GM19238 (cell line): ENCODE results near the gene AADACL2.

Experiments
- DNase-seq: peaks from one replicate; pipeline ENCODE4 v3.0.0; 2011; ENCODE audit warnings: low spot score; ENCODE audit not compliant: insufficient read length

The AADACL2 gene, protein sequence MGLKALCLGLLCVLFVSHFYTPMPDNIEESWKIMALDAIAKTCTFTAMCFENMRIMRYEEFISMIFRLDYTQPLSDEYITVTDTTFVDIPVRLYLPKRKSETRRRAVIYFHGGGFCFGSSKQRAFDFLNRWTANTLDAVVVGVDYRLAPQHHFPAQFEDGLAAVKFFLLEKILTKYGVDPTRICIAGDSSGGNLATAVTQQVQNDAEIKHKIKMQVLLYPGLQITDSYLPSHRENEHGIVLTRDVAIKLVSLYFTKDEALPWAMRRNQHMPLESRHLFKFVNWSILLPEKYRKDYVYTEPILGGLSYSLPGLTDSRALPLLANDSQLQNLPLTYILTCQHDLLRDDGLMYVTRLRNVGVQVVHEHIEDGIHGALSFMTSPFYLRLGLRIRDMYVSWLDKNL

GRCh38 chr3:151733613-151734012 is at the start of gene AADACL2:
Gene AADACL2, plus strand, starts transcription at chr3:151733927. Its CDS starts 109 bp downstream, at chr3:151734036.
- DNase-seq, result no peak

- no peak for DNase-seq
Measured at GRCh38 chr3:151684094-151684493, 49.6 kb upstream of the AADACL2 start.

- DNase-seq, result no peak
Measured at GRCh38 chr3:151686257-151686656, 47.5 kb upstream of the AADACL2 start.

GRCh38 chr3:151687076-151687475 is 46.7 kb upstream of the AADACL2 start:
- no peak for DNase-seq

DNA sequence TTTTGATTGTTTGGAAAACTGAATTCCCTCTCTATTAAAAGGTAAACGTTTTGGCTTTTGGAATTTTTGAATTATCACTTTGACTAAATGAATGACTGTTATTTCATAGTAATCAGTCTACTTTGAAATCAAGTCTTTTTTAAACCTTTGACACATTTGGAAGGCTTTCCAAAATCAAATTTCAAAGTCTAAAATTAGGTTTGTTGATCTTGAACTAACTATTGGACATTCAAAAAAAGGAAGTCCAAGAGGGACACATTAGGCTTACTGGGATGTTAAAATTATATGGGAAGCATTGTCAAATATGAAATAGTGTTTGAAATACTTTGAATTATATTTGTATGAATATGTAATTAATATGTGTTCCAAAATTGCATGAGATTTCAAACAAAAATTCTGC is 45.2 kb upstream of the AADACL2 start:
- no peak for DNase-seq

GRCh38 chr3:151690645-151691044 is 43.1 kb upstream of the AADACL2 start:
- no peak for DNase-seq

DNA sequence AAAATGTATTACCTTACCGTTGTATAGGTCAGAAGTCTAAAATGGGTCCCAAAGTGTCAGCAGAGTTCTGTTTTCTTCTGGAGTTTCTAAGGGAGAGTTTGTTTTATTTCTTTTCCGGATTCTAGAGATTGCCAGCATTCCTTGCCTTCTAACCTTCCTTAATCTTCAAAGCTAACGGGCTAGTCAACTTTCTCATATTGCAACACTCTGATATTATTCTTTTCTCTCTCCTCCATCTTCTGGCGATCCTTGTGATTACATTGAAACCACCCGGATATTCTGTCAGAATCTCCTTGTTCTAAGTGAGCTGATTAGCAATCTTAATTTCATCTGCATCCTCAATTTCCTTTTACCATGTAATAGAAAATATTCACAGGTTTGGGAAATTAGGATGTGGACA is 36.2 kb upstream of the AADACL2 start:
- no peak for DNase-seq

DNA sequence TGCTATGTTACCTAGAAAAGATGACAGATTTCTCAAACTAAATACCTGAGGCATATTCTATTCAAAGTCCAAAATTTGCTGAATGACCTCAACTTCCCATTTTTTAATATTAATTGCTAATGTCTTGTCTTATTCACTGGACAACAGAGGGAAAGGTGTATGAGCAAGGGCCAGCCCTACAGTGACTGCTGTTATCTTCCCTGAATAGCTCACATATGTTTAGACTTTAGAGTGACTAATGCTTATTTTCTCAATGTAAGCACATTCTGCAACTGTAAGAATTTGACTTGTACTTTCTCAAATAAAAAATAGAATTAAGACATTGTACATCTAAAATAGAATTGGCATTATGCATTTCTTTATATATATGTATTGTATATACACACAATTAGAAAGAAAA is 26.5 kb upstream of the AADACL2 start:
- no peak for DNase-seq

GRCh38 chr3:151708868-151709267 is 24.9 kb upstream of the AADACL2 start:
- no peak for DNase-seq

GRCh38 chr3:151709847-151710246 is 23.9 kb upstream of the AADACL2 start:
- no peak for DNase-seq

DNA sequence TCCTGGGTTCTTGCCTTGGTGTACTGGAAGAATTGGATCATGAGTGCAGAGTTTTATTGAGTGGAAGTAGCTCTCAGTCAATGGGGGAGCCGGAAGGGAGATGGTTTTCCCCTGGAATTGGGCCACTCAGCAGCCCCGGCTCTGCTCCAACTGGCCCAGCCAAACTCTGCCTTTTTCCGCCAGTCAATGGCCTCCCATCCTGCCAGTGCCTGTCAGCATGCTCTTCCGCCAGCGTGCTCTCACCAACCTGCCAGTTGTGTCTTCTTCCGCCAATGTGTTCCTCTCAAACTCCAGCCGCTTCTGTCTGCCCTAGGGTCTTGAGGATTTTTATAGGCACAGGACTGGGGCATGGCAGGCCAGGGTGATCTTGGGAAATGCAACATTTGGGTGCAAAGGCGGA is 12.4 kb upstream of the AADACL2 start:
- no peak for DNase-seq

DNA sequence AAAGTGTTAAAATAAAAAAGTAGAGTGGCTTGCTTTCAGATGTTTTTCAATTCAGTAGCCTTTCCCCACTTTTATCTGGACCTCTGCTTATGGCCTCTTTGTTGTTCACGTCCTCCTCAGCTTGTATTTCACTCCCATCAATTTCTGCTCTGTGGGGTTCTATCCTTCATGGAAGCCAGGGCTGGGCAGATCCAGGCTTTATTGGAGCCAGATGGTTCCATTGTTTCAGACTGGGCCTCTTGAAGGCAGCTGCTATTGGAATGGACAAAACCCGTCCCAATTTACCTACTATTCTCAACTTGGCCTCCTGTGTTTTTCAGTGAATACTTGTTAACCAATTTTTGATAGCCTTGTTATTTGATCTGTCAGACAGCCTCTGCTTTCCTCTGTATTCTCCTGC is 10.9 kb upstream of the AADACL2 start:
- no peak for DNase-seq

- no peak for DNase-seq
Measured at GRCh38 chr3:151724576-151725562, 8.9 kb upstream of the AADACL2 start.

DNA sequence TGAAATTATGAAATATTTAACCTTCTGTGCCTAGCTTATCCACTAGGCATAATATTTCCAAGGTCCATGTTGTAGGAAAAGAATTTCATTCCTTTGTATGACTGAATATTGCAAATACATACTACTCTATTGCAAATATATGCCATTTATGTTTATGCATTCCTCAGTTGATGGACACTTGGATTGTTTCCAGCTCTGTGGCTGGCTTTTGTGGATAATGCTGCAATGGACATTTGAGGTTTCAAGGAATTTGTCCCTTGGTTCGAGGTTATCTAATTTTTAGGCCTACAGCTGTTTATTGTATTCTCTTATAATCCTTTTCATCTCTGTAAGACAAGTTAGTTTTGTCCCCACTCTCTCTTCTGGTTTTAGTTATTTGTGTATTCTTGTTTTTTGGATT is 7.7 kb upstream of the AADACL2 start:
- no peak for DNase-seq

DNA sequence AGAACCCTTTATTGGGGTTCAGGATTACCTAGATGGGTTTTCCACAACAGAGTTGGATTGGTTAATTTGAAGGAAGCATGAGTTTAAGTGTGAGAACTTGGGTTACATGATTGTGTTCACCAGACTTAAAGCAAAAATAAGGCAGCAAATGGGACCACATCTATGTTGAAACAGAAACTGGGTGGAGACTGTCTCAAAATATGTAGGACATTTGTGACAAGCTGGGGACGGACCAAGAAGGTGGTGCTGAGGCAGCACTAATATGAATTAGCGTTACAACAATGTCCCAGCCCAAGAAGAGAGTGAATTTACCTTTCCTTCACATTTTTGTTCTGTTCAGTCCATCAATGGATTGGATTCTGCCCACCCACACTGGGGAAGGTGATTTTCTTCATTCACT is 866 bp upstream of the AADACL2 start:
- no peak for DNase-seq

DNA sequence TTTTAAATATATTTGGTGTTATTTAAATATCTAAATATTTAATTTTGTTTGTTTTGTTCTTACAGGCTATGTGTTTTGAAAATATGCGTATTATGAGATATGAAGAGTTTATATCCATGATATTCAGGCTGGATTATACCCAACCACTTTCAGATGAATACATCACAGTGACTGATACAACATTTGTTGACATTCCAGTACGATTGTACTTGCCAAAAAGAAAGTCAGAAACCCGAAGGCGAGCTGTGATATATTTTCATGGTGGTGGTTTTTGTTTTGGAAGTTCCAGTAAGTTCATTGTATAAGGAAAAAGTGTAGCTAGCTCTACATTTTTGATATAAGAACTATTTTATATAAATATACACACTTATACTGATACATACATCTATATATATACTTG is 6.9 kb downstream of the AADACL2 start:
- no peak for DNase-seq

DNA sequence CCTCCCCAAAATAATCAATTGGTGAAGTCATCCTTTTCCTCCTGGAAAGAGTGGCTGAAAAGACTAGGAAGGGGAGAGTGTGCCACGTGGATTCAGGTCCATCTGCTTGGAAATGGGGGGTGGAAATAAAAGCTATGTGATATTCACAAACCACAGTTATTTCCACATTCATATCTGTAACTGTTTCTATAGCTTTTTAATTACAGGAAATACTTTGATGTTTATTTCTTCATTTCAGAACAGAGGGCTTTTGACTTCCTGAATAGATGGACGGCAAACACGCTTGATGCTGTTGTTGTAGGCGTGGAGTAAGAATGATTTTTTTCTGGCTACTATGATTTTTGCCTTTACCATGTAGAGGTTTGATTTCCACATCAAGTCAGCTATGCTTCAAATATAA is 10.1 kb downstream of the AADACL2 start:
- DNase-seq, result no peak

DNA sequence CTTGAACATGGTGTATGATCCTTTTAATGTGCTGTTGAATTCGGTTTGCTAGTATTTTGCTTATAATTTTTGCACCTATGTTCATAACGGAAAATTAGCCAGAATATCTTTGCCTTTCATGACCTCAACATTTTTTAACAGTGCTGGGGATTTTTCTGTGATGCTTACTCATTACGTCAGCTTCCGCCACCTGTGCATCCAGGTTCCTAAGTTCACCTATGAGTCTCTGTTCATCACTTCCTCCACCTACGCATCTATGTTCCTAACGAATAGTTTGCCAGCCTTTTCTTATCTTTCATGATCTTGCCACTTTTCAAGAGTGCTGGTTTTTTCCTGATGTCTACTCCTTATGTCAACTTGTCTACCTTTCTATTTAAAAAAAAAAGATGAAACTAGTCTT is 16.5 kb downstream of the AADACL2 start:
- no peak for DNase-seq

DNA sequence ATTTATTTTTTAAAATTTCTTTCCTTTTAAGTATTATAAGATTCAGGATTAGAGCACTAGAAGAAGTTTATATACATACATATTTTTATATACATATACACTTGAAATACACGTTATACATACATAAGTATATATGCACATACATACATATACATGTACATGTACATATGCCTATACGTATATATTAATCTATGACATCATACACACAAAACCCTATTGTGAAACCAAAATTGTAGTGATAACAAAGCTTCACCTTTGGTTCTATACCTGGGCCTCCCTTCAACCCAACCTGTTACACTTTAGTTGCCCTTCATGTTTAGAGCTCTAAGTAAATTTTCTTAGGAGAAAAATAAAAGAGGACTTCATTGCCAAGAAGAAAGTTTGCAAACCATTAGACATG is 17.0 kb downstream of the AADACL2 start:
- no peak for DNase-seq

GRCh38 chr3:151751161-151751560 is 17.4 kb downstream of the AADACL2 start:
- DNase-seq, result no peak

DNA sequence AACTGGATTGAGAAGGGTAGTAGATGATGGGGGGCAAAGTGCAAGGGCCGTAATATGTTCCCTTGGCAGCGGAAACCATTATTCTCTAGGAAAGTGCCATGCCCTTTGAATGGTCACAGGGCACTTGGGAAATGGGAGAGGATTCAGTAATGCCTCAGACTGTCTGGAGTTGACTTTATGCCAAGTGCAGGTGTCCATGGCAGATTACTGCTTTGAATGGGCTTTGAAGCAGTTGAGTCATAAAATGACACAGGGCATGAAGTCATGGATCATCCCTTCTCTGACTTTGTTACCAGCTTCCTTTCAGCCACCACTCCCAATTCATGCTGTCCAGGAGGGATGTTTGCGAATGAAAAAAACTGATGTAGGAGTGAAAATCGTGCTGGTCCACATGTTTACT is 20.1 kb downstream of the AADACL2 start:
- no peak for DNase-seq

DNA sequence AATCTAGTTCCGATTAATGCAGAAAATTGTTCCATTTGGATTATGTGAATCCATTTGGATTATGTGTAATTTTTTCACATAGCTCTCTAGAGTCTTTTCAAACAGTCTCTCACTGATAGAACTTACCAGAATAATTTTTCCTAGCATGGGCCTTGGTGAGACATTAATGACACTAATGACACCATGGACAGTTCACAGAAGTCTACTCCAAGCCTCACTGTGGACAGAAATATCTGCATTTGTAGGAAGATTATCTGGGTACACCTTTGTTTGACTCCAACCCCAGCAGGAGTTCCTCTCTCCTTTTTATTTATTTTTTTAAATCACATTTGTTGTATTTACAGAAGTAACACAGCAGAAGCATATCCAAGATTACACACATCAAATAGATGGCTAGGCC is 27.9 kb downstream of the AADACL2 start:
- DNase-seq, result no peak
